Activated CD8-positive, alpha-beta memory T cell treated with anti-CD3 and anti-CD28 coated beads for 36 hours (primary cell): ENCODE data around the gene OR51D1. TPM values are rescaled to one million over a fixed set of nuclear protein-coding genes. Genes with fewer than 3 reads are reported as not detected.

Source experiments
- CTCF ChIA-PET: fragments of 350-600 bp; sonication (Branson Sonifier 250); formaldehyde crosslinking; loops from one replicate; lab custom pipeline; 2021; ENCODE audit warnings: antibody characterized with exemption; lab: Charles Lee
- POLR2A ChIA-PET: fragments of 350-600 bp; sonication (Branson Sonifier 250); formaldehyde crosslinking; loops from one replicate; lab custom pipeline; 2021; ENCODE audit warnings: antibody characterized with exemption; lab: Charles Lee
- total RNA-seq, 2 experiments: library from RNA; stranded (reverse); gene quantifications; one replicate each; pipeline ENCODE4 v1.2.3, GENCODE V29; 2021

Gene OR51D1
- total RNA-seq = not detected

- ChIA-PET CTCF (interaction anchor here (0.6 to 2.9 kb wide), 12 partner anchors 8 to 1171 kb away, joined by 3 to 13 read pairs (median 4); no protein-coding TSS in a partner anchor), POLR2A (no interaction called here)
These were observed at the start of gene OR51D1 for GRCh38 chr11:4636962-4637661. OR51D1 (plus strand) TSS chr11:4637477; CDS start chr11:4639791, 2,314 bp downstream.

- CTCF ChIA-PET = no interaction called here
These were observed 48.3 kb upstream of the OR51D1 start for GRCh38 chr11:4589017-4589416.

GRCh38 chr11:4593739-4594138 lies 43.5 kb upstream of the OR51D1 start, which contains the start of gene OR52I1:
OR52I1 (plus strand) TSS chr11:4594039; CDS start chr11:4594039, 0 bp downstream.
- ChIA-PET POLR2A (no interaction called here), CTCF (no interaction called here)

More at GRCh38 chr11:4589017-4589416, 48.3 kb upstream of the OR51D1 start:
- POLR2A ChIA-PET = no interaction called here

GRCh38 chr11:4605057-4605456 lies 32.2 kb upstream of the OR51D1 start:
- CTCF ChIA-PET = interaction anchor here (0.6 kb wide), 1 partner anchor 8 kb away, joined by 6 read pairs; no protein-coding TSS in a partner anchor
- POLR2A ChIA-PET = no interaction called here

GRCh38 chr11:4606231-4607015 lies 30.9 kb upstream of the OR51D1 start:
- ChIA-PET CTCF (no interaction called here), POLR2A (no interaction called here)

GRCh38 chr11:4607096-4607495 lies 30.2 kb upstream of the OR51D1 start:
- POLR2A ChIA-PET = no interaction called here

GRCh38 chr11:4607781-4608666 lies 29.3 kb upstream of the OR51D1 start, which contains the start of gene TRIM68:
TRIM68 (minus strand) TSS chr11:4608231; CDS start chr11:4605504, 2,727 bp downstream.
- CTCF ChIA-PET = no interaction called here
- POLR2A ChIA-PET = no interaction called here

More at GRCh38 chr11:4607096-4607495, 30.2 kb upstream of the OR51D1 start:
- CTCF ChIA-PET = no interaction called here

- POLR2A ChIA-PET = no interaction called here
- CTCF ChIA-PET = no interaction called here
These were observed 26.9 kb upstream of the OR51D1 start for GRCh38 chr11:4610258-4610935.

- POLR2A ChIA-PET = no interaction called here
- CTCF ChIA-PET = no interaction called here
These were observed 25.3 kb upstream of the OR51D1 start for GRCh38 chr11:4611986-4612385.

GRCh38 chr11:4615856-4616444 lies 21.3 kb upstream of the OR51D1 start:
- CTCF ChIA-PET = interaction anchor here (0.6 to 0.7 kb wide), 2 partner anchors 14 to 20 kb away, joined by 3 to 5 read pairs; no protein-coding TSS in a partner anchor
- POLR2A ChIA-PET = no interaction called here

- CTCF ChIA-PET = no interaction called here
- POLR2A ChIA-PET = no interaction called here
These were observed 17.8 kb upstream of the OR51D1 start for GRCh38 chr11:4619514-4619913.

- POLR2A ChIA-PET = no interaction called here
- CTCF ChIA-PET = interaction anchor here (0.8 to 3.0 kb wide), 2 partner anchors 11 to 15 kb away, joined by 3 to 13 read pairs; partner anchors contain the start of gene OR51D1
These were observed 10.8 kb upstream of the OR51D1 start for GRCh38 chr11:4626207-4627099.

GRCh38 chr11:4636136-4636535 lies 1.1 kb upstream of the OR51D1 start:
- CTCF ChIA-PET = interaction anchor here (1.0 to 2.9 kb wide), 9 partner anchors 9 to 449 kb away, joined by 3 to 13 read pairs (median 4); no protein-coding TSS in a partner anchor
- POLR2A ChIA-PET = no interaction called here

GRCh38 chr11:4637662-4638047 lies 378 bp downstream of the OR51D1 start:
- POLR2A ChIA-PET = no interaction called here

GRCh38 chr11:4639931-4640330 lies 2.7 kb downstream of the OR51D1 start:
- POLR2A ChIA-PET = no interaction called here
- CTCF ChIA-PET = no interaction called here

More at GRCh38 chr11:4637662-4638047, 378 bp downstream of the OR51D1 start:
- CTCF ChIA-PET = interaction anchor here (0.6 to 2.9 kb wide), 4 partner anchors 11 to 450 kb away, joined by 3 to 13 read pairs (median 6); no protein-coding TSS in a partner anchor

- CTCF ChIA-PET = interaction anchor here (1.0 kb wide), 1 partner anchor 15 kb away, joined by 3 read pairs; no protein-coding TSS in a partner anchor
- POLR2A ChIA-PET = no interaction called here
These were observed 4.2 kb downstream of the OR51D1 start for GRCh38 chr11:4641501-4641900.

- CTCF ChIA-PET = no interaction called here
- POLR2A ChIA-PET = no interaction called here
These were observed 4.8 kb downstream of the OR51D1 start for GRCh38 chr11:4642043-4642442.
